SK-N-SH treated with all-trans-retinoic acid at 6 μM for 48 hours (cell line): ENCODE measurements around the gene CYP2U1.
"Not testable (repeated sequence)": the region's sequence is repeated elsewhere in the genome, so short reads cannot be mapped to it uniquely, and the experiment has no call there.

ENCODE experiments used
- ATAC-seq: fragments of 200-7000 bp; cut with Tn5 transposase; 3 replicates; pipeline ENCODE4 v1.9.1; 2020; ENCODE audit warnings: mild to moderate bottlenecking, moderate library complexity
- BACH2 ChIP-seq: fragments of 250-450 bp; sonication (Bioruptor Pico); IDR thresholded peaks from 2 replicates; pipeline ENCODE4 v1.9.0; 2021; ENCODE audit warnings: mild to moderate bottlenecking, borderline replicate concordance
- CSDC2 ChIP-seq: fragments of 250-450 bp; sonication (Bioruptor Pico); IDR thresholded peaks from 2 replicates; pipeline ENCODE4 v1.5.0; 2020; ENCODE audit warnings: mild to moderate bottlenecking, moderate library complexity
- CSRNP3 ChIP-seq: fragments of 250-450 bp; sonication (Bioruptor Pico); IDR thresholded peaks from 2 replicates; pipeline ENCODE4 v1.5.1; 2021; ENCODE audit warnings: mild to moderate bottlenecking, moderate library complexity
- ESRRG ChIP-seq: fragments of 250-450 bp; sonication (Bioruptor Pico); IDR thresholded peaks from 2 replicates; pipeline ENCODE4 v1.6.1; 2021; ENCODE audit warnings: mild to moderate bottlenecking
- GLIS3 ChIP-seq: fragments of 250-450 bp; sonication (Bioruptor Pico); IDR thresholded peaks from 2 replicates; pipeline ENCODE4 v1.5.0; 2020; ENCODE audit warnings: mild to moderate bottlenecking, moderate library complexity
- ISL1 ChIP-seq: fragments of 250-450 bp; sonication (Bioruptor Pico); IDR thresholded peaks from 2 replicates; pipeline ENCODE4 v2.1.2; 2022; ENCODE audit warnings: mild to moderate bottlenecking, moderate library complexity
- OSR1 ChIP-seq: fragments of 250-450 bp; sonication (Bioruptor Pico); IDR thresholded peaks from 2 replicates; pipeline ENCODE4 v1.8.0; 2022; ENCODE audit warnings: moderate library complexity, mild to moderate bottlenecking, inconsistent platforms
- POU6F1 ChIP-seq: fragments of 250-450 bp; sonication (Bioruptor Pico); IDR thresholded peaks from 2 replicates; pipeline ENCODE4 v1.8.0; 2021; ENCODE audit warnings: low read depth, mild to moderate bottlenecking, moderate library complexity, borderline replicate concordance
- PPARA ChIP-seq: fragments of 250-450 bp; sonication (Bioruptor Pico); IDR thresholded peaks from 2 replicates; pipeline ENCODE4 v1.5.0; 2020; ENCODE audit warnings: mild to moderate bottlenecking, borderline replicate concordance
- RARB ChIP-seq: fragments of 250-450 bp; sonication (Bioruptor Pico); IDR thresholded peaks from 2 replicates; pipeline ENCODE4 v1.8.0; 2021; ENCODE audit warnings: mild to moderate bottlenecking, moderate library complexity
- TCF4 ChIP-seq: fragments of 250-450 bp; sonication (Bioruptor Pico); IDR thresholded peaks from 2 replicates; pipeline ENCODE4 v1.8.0; 2021; ENCODE audit warnings: mild to moderate bottlenecking, moderate library complexity, borderline replicate concordance
- TOX ChIP-seq: fragments of 250-450 bp; sonication (Bioruptor Pico); IDR thresholded peaks from 2 replicates; pipeline ENCODE4 v1.8.0; 2021; ENCODE audit warnings: mild to moderate bottlenecking, moderate library complexity, borderline replicate concordance
- TSHZ2 ChIP-seq: fragments of 250-450 bp; sonication (Bioruptor Pico); IDR thresholded peaks from 2 replicates; pipeline ENCODE4 v1.5.0; 2020; ENCODE audit warnings: mild to moderate bottlenecking, moderate library complexity
- ZC3H10 ChIP-seq: fragments of 250-450 bp; sonication (Bioruptor Pico); IDR thresholded peaks from 2 replicates; pipeline ENCODE4 v1.5.1; 2021; ENCODE audit warnings: mild to moderate bottlenecking, moderate library complexity
- ZFP30 ChIP-seq: fragments of 450-650 bp; formaldehyde crosslinking; IDR thresholded peaks from 2 replicates; pipeline ENCODE4 v1.5.0; 2022; ENCODE audit warnings: mild to moderate bottlenecking, moderate library complexity
- ZNF565 ChIP-seq: fragments of 450-650 bp; formaldehyde crosslinking; conservative IDR thresholded peaks from 2 replicates; pipeline ENCODE4 v1.5.0; 2020; ENCODE audit warnings: low read depth, mild to moderate bottlenecking, moderate library complexity
- ZNF70 ChIP-seq: fragments of 450-650 bp; formaldehyde crosslinking; IDR thresholded peaks from 2 replicates; pipeline ENCODE4 v1.5.0; 2020; ENCODE audit warnings: mild to moderate bottlenecking, moderate library complexity
- ZNF8 ChIP-seq: fragments of 450-650 bp; formaldehyde crosslinking; IDR thresholded peaks from 2 replicates; pipeline ENCODE4 v1.5.0; 2020; ENCODE audit warnings: mild to moderate bottlenecking, moderate library complexity
- TF ChIP-seq, protein P1 (sequence below): fragments of 250-450 bp; sonication (Bioruptor Pico); IDR thresholded peaks from 2 replicates; pipeline ENCODE4 v1.5.1; 2020; ENCODE audit warnings: low read depth, mild to moderate bottlenecking, moderate library complexity
- TF ChIP-seq, protein P2 (sequence below): fragments of 250-450 bp; sonication (Bioruptor Pico); IDR thresholded peaks from 2 replicates; pipeline ENCODE4 v1.8.0; 2020; ENCODE audit warnings: mild to moderate bottlenecking, moderate library complexity, borderline replicate concordance

CYP2U1 gene

GRCh38 chr4:107951551-107951950 is 20.2 kb downstream of the CYP2U1 start:
- ATAC-seq, result peak; percentile 78
- TF ChIP-seq ESRRG (CRISPR knock-in tag) (no peak), BACH2 (CRISPR knock-in tag) (no peak), ISL1 (no peak), ZFP30 (CRISPR knock-in tag) (no peak), ZC3H10 (CRISPR knock-in tag) (no peak), RARB (CRISPR knock-in tag) (no peak)

DNA sequence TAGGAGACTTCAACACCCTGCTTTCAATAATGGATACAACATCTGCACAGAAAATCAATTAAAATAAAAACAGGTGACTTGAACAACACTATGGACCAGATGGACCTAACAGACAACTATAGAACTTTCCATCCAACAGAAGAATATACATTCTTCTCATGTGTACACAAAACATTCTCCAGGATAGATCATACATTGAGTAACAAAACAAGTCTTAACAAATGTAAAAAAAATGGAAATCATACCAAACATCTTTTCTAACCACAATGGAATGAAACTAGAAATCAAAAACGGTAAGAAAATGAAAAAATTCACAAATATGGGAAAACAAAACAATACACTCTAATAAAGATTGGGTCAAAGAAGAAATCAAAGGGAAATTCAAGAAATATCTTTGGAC is 24.7 kb downstream of the CYP2U1 start:
- ATAC-seq, result no peak
- TF ChIP-seq, protein P1, sequence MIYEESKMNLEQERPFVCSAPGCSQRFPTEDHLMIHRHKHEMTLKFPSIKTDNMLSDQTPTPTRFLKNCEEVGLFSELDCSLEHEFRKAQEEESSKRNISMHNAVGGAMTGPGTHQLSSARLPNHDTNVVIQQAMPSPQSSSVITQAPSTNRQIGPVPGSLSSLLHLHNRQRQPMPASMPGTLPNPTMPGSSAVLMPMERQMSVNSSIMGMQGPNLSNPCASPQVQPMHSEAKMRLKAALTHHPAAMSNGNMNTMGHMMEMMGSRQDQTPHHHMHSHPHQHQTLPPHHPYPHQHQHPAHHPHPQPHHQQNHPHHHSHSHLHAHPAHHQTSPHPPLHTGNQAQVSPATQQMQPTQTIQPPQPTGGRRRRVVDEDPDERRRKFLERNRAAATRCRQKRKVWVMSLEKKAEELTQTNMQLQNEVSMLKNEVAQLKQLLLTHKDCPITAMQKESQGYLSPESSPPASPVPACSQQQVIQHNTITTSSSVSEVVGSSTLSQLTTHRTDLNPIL, result no peak
- no peak for TF ChIP-seq BACH2 (CRISPR knock-in tag)
- TF ChIP-seq OSR1 (CRISPR knock-in tag), result no peak
- no peak for TF ChIP-seq ZNF8
- no peak for TF ChIP-seq ZNF565 (CRISPR knock-in tag)
- no peak for TF ChIP-seq CSDC2 (CRISPR knock-in tag)
- no peak for TF ChIP-seq GLIS3 (CRISPR knock-in tag)
- no peak for TF ChIP-seq ZC3H10 (CRISPR knock-in tag)
- TF ChIP-seq CSRNP3 (CRISPR knock-in tag), result no peak
- TF ChIP-seq TOX (CRISPR knock-in tag), result no peak
- TF ChIP-seq ZNF70, result no peak
- TF ChIP-seq ZFP30 (CRISPR knock-in tag), result no peak
- TF ChIP-seq, all 23 proteins: peak for 0

DNA sequence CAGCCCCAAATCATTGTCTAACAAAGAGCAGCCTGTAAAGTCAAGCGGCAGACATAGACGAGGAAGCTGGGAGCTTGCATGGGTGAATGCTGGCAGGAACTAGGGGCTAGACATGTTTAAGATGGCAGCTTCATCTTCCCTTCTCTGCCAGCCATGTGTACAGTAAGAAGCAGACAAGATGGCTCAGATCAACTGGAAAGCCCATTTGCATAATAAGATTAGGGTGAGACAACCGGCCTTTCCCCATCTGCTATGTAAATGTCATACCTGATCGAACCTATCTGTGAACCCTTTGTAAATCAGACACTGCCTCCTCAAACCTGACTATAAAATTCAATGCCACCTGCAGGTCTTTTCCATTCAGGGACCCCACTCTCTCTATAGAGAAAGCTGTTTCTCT is 35.6 kb downstream of the CYP2U1 start:
- ATAC-seq, result no peak
- TF ChIP-seq ZNF8, result no peak
- TF ChIP-seq, all 23 proteins: peak for 0

- TF ChIP-seq ZNF8, result peak; percentile 69
Observed at GRCh38 chr4:107967519-107967918, 36.2 kb downstream of the CYP2U1 start.

GRCh38 chr4:107967921-107968320 is 36.6 kb downstream of the CYP2U1 start:
- not testable (repeated sequence) for ATAC-seq

More at GRCh38 chr4:107967519-107967918, 36.2 kb downstream of the CYP2U1 start:
- ATAC-seq, result not testable (repeated sequence)

DNA sequence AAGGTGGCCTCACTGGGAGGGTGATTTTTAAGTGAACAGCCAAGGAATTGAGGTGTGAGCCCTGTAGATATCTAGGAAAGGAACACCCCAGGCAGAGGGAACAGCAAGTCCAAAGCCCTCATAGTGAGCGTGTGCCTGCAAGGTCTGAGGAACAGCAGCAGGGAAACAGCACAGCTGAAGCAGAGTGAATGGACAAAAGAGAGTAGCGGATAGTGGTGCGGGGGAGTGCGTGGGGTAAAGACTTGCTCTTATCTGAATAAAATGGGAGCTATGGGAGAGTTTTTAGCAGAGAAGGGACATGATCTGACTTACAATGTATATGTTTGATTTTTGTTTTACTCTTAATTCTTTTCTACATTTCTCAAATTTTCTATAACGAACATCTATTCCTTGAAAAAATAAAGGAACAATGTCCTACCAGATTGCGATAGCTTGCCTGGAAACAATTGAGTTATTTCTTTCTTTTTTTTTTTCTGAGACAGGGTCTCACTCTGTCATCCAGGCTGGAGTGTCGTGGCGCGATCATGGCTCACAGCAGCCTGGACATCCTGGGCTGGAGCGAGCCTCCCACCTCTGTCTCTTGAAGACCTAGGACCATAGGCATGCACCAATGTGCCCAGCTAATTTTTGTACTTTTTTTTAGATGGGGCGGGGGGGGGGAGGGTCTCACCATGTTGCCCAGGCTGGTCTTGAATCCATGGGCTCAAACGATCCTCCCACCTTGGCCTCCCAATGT is 38.9 kb downstream of the CYP2U1 start:
- ATAC-seq, result no peak
- no peak for TF ChIP-seq ZNF8
- no peak for TF ChIP-seq PPARA (CRISPR knock-in tag)
- no peak for TF ChIP-seq GLIS3 (CRISPR knock-in tag)
- TF ChIP-seq, protein P1, result no peak
- TF ChIP-seq TCF4 (CRISPR knock-in tag), result no peak
- TF ChIP-seq ZNF70, result no peak
- TF ChIP-seq CSRNP3 (CRISPR knock-in tag), result no peak
- TF ChIP-seq POU6F1 (CRISPR knock-in tag), result no peak
- no peak for TF ChIP-seq ESRRG (CRISPR knock-in tag)
- TF ChIP-seq RARB (CRISPR knock-in tag), result no peak
- TF ChIP-seq ZNF565 (CRISPR knock-in tag), result no peak
- TF ChIP-seq, protein P2, sequence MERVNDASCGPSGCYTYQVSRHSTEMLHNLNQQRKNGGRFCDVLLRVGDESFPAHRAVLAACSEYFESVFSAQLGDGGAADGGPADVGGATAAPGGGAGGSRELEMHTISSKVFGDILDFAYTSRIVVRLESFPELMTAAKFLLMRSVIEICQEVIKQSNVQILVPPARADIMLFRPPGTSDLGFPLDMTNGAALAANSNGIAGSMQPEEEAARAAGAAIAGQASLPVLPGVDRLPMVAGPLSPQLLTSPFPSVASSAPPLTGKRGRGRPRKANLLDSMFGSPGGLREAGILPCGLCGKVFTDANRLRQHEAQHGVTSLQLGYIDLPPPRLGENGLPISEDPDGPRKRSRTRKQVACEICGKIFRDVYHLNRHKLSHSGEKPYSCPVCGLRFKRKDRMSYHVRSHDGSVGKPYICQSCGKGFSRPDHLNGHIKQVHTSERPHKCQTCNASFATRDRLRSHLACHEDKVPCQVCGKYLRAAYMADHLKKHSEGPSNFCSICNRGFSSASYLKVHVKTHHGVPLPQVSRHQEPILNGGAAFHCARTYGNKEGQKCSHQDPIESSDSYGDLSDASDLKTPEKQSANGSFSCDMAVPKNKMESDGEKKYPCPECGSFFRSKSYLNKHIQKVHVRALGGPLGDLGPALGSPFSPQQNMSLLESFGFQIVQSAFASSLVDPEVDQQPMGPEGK, result no peak
- TF ChIP-seq TSHZ2 (CRISPR knock-in tag), result no peak
